GM23248 (cell line): ENCODE data around the gene ELF2.

ENCODE experiments used
- EZH2 ChIP-seq: fragments of 200-600 bp; sonication (generic); IDR thresholded peaks from 2 replicates; pipeline ENCODE4 v1.6.1; 2018; ENCODE audit warnings: antibody characterized with exemption, mild to moderate bottlenecking; ENCODE audit not compliant: insufficient read depth, poor library complexity, severe bottlenecking
- EZH2phosphoT487 ChIP-seq: fragments of 200-600 bp; sonication (generic); IDR thresholded peaks from 2 replicates; pipeline ENCODE4 v1.6.1; 2018; ENCODE audit warnings: antibody characterized with exemption, moderate library complexity, mild to moderate bottlenecking, low read depth; ENCODE audit not compliant: insufficient read depth

DNA sequence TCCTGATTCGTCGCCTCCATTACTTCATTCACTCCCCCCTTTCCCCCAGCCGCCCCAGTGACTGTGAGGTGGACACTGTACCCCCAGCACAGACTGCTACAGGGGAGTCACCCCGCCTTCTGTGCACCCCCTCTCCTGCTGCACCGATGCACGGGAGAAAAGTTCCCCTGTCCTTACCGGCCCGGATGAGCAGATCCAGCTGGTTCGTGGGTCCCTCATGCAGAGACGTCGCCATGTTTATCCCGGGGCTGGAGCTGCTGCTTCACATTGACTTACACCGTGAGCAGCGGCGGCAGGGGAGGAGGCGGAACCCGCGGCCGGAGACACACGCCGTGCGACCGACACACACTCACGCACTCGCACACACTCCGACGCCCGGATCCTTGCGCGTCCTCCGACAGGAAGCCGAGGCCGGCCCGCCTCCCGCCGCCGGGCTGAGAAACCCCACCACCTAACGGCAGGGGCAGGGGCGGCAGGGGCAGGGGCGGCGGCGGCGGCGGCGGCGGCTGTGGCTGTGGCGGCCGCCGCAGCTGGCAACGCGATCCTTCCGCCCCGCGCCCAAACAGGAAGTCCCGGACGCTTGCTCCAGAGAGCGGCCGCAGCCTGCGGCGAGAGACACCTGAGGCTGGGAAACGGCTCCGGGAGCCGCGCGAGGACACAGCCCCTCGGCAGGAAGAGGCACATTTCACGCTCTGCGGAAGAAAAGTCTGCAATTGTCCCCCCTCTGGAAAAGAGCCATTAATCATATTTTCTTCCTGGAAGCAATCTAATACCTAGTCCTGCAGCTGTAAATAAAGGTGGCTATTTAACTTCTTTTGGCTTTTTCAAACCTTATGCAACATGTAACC lies 92.8 kb downstream of the ELF2 start:
- TF ChIP-seq EZH2 (no peak), EZH2phosphoT487 (no peak)
